GM21576 (cell line): ENCODE data around the gene FRMD4B.
A peak's percentile ranks its signal among the peaks of the same experiment; 100 is the strongest.
"Not testable (repeated sequence)": the region's sequence is repeated elsewhere in the genome, so short reads cannot be mapped to it uniquely, and the experiment has no call there.

Experiments used
- ATAC-seq: cut with Tn5 transposase; IDR thresholded peaks from one replicate; pipeline ENCODE4 v1.9.1; 2021; ENCODE audit warnings: mild to moderate bottlenecking, moderate library complexity; ENCODE audit not compliant: unreplicated experiment

FRMD4B gene

GRCh38 chr3:69325151-69325550 lies 60.7 kb downstream of the FRMD4B start:
- no peak for ATAC-seq

- peak; percentile 39 for ATAC-seq
These were observed 61.4 kb downstream of the FRMD4B start for GRCh38 chr3:69324362-69325025.

- ATAC-seq = no peak
These were observed 61.9 kb downstream of the FRMD4B start for GRCh38 chr3:69323941-69324340.

- ATAC-seq = not testable (repeated sequence)
These were observed 63.4 kb downstream of the FRMD4B start for GRCh38 chr3:69322512-69322911.

- no peak for ATAC-seq
These were observed 63.8 kb downstream of the FRMD4B start for GRCh38 chr3:69322158-69322509.

GRCh38 chr3:69321301-69322157 lies 64.4 kb downstream of the FRMD4B start:
- ATAC-seq = no peak

- ATAC-seq = peak; percentile 52
These were observed 65.0 kb downstream of the FRMD4B start for GRCh38 chr3:69320871-69321271.

- no peak for ATAC-seq
These were observed 66.2 kb downstream of the FRMD4B start for GRCh38 chr3:69319652-69320051.

- ATAC-seq = no peak
These were observed 67.5 kb downstream of the FRMD4B start for GRCh38 chr3:69318410-69318809.

GRCh38 chr3:69313251-69313650 lies 72.6 kb downstream of the FRMD4B start:
- ATAC-seq = no peak

GRCh38 chr3:69309814-69310213 lies 76.1 kb downstream of the FRMD4B start:
- ATAC-seq = no peak

- ATAC-seq = peak; percentile 97
These were observed 79.4 kb downstream of the FRMD4B start for GRCh38 chr3:69306239-69307185.

- no peak for ATAC-seq
These were observed 80.9 kb downstream of the FRMD4B start for GRCh38 chr3:69305011-69305410.

GRCh38 chr3:69304396-69304795 lies 81.5 kb downstream of the FRMD4B start:
- no peak for ATAC-seq

GRCh38 chr3:69300296-69300695 lies 85.6 kb downstream of the FRMD4B start:
- ATAC-seq = no peak

GRCh38 chr3:69299344-69299743 lies 86.5 kb downstream of the FRMD4B start:
- ATAC-seq = no peak

- ATAC-seq = no peak
These were observed 88.4 kb downstream of the FRMD4B start for GRCh38 chr3:69297501-69297900.

GRCh38 chr3:69296995-69297394 lies 88.9 kb downstream of the FRMD4B start:
- ATAC-seq = no peak

- no peak for ATAC-seq
These were observed 91.7 kb downstream of the FRMD4B start for GRCh38 chr3:69294014-69294766.

- no peak for ATAC-seq
These were observed 92.8 kb downstream of the FRMD4B start for GRCh38 chr3:69292959-69293574.
